IMR-90 (cell line): ENCODE measurements around the gene CPOX. TPM values are rescaled to one million over a fixed set of nuclear protein-coding genes. Genes with fewer than 3 reads are reported as not detected.

Experiments
- ATAC-seq: fragments of 200-7000 bp; cut with Tn5 transposase; 2 replicates; pipeline ENCODE4 v1.9.1; 2020; ENCODE audit warnings: low read depth, mild to moderate bottlenecking, moderate library complexity
- BruUV-seq: library from RNA; stranded (reverse); fragments of 400-500 nt; replicated peaks from 2 replicates; lab custom pipeline; 2021; lab: Mats Ljungman, UMichigan
- CTCF ChIA-PET: fragments of 300-600 bp; formaldehyde crosslinking; extraction: SDS; loops from one replicate; lab custom pipeline; 2021; ENCODE audit warnings: antibody characterized with exemption; lab: Yijun Ruan, JAX
- POLR2A ChIA-PET: fragments of 300-600 bp; sonication (Branson Sonifier 250); formaldehyde crosslinking; loops from one replicate; lab custom pipeline; 2022; ENCODE audit warnings: antibody characterized with exemption; ENCODE audit not compliant: unreplicated experiment; lab: Charles Lee
- DNase-seq: peaks from one replicate; pipeline ENCODE4 v3.0.0; 2013
- H2AFZ ChIP-seq: replicated peaks from 2 replicates; pipeline ENCODE3; 2013; ENCODE audit warnings: low read length, mild to moderate bottlenecking; ENCODE audit not compliant: poor library complexity
- H2AK5ac ChIP-seq: 2 replicates; pipeline ENCODE4 v1.6.1; 2013; ENCODE audit warnings: low read depth, low read length, inconsistent platforms
- H2AK9ac ChIP-seq: replicated peaks from 2 replicates; pipeline ENCODE3; 2013; ENCODE audit warnings: mild to moderate bottlenecking, low read depth, low read length, moderate library complexity; ENCODE audit not compliant: poor library complexity
- H2BK120ac ChIP-seq: 2 replicates; pipeline ENCODE4 v1.6.1; 2013; ENCODE audit warnings: low read depth, low read length, inconsistent platforms
- H2BK15ac ChIP-seq: 3 replicates; pipeline ENCODE4 v1.6.1; 2013; ENCODE audit warnings: low read depth, low read length, inconsistent platforms
- H2BK20ac ChIP-seq: 2 replicates; pipeline ENCODE4 v1.6.1; 2013; ENCODE audit warnings: low read depth, mild to moderate bottlenecking, inconsistent platforms, low read length, moderate library complexity
- H2BK5ac ChIP-seq: 2 replicates; pipeline ENCODE4 v1.6.1; 2013; ENCODE audit warnings: mild to moderate bottlenecking, low read depth, low read length, inconsistent platforms; ENCODE audit not compliant: poor library complexity, severe bottlenecking
- H3K14ac ChIP-seq: replicated peaks from 2 replicates; pipeline ENCODE4 v1.6.1; 2013; ENCODE audit warnings: low read depth, low read length, inconsistent platforms
- H3K18ac ChIP-seq: 2 replicates; pipeline ENCODE4 v1.6.1; 2013; ENCODE audit warnings: low read depth, low read length, control low read depth
- H3K23ac ChIP-seq: 2 replicates; pipeline ENCODE4 v1.6.1; 2013; ENCODE audit warnings: low read depth, low read length, inconsistent platforms
- H3K27ac ChIP-seq: 2 replicates; pipeline ENCODE4 v1.5.1; 2013; ENCODE audit warnings: mild to moderate bottlenecking, control low read depth, low read length; ENCODE audit not compliant: insufficient read depth
- H3K27me3 ChIP-seq: 2 replicates; pipeline ENCODE4 v1.6.1; 2013; ENCODE audit warnings: low read length; ENCODE audit not compliant: control insufficient read depth, insufficient read depth
- H3K36me3 ChIP-seq: 2 replicates; pipeline ENCODE4 v1.6.1; 2013; ENCODE audit warnings: low read length, mixed read lengths; ENCODE audit not compliant: control insufficient read depth, insufficient read depth
- H3K4ac ChIP-seq: 2 replicates; pipeline ENCODE4 v1.6.1; 2013; ENCODE audit warnings: low read depth, low read length, inconsistent platforms
- H3K4me1 ChIP-seq: 2 replicates; pipeline ENCODE4 v1.6.1; 2013; ENCODE audit warnings: low read length, mixed read lengths; ENCODE audit not compliant: control insufficient read depth, insufficient read depth
- H3K4me2 ChIP-seq: 2 replicates; pipeline ENCODE4 v1.6.1; 2013; ENCODE audit warnings: low read depth, mild to moderate bottlenecking, control low read depth, low read length, moderate library complexity
- H3K4me3 ChIP-seq: 2 replicates; pipeline ENCODE4 v1.5.1; 2013; ENCODE audit warnings: low read depth, mild to moderate bottlenecking, control low read depth, low read length, moderate library complexity; ENCODE audit not compliant: insufficient read depth
- H3K56ac ChIP-seq: 2 replicates; pipeline ENCODE4 v1.6.1; 2013; ENCODE audit warnings: low read length, inconsistent platforms; ENCODE audit not compliant: insufficient read depth; ENCODE audit errors: extremely low read depth
- H3K79me1 ChIP-seq, 2 experiments: 2 replicates each; pipeline ENCODE4 v1.6.1; 2013; ENCODE audit warnings: low read length in 2 of 2, inconsistent platforms in 1 of 2, low read depth in 1 of 2
- H3K9ac ChIP-seq: 2 replicates; pipeline ENCODE4 v1.6.1; 2013; ENCODE audit warnings: low read depth, low read length, control low read depth
- H3K9me1 ChIP-seq: 2 replicates; pipeline ENCODE4 v1.6.1; 2013; ENCODE audit warnings: low read length, inconsistent platforms; ENCODE audit not compliant: insufficient read depth
- H3K9me3 ChIP-seq: 2 replicates; pipeline ENCODE4 v1.6.1; 2013; ENCODE audit warnings: low read length; ENCODE audit not compliant: control insufficient read depth, insufficient read depth
- H4K20me1 ChIP-seq: 2 replicates; pipeline ENCODE4 v1.6.1; 2013; ENCODE audit warnings: low read length, inconsistent platforms; ENCODE audit not compliant: insufficient read depth
- H4K5ac ChIP-seq: 2 replicates; pipeline ENCODE4 v1.6.1; 2013; ENCODE audit warnings: mild to moderate bottlenecking, low read depth, low read length, control low read depth
- H4K8ac ChIP-seq, 2 experiments: 2 replicates each; pipeline ENCODE4 v1.6.1; 2013; ENCODE audit warnings: low read depth in 2 of 2, low read length in 2 of 2, control low read depth in 1 of 2, inconsistent platforms in 1 of 2
- H4K91ac ChIP-seq: 2 replicates; pipeline ENCODE4 v1.6.1; 2013; ENCODE audit warnings: low read depth, low read length, inconsistent platforms; ENCODE audit not compliant: insufficient read depth
- BHLHE40 ChIP-seq: fragments of 150-350 bp; IDR thresholded peaks from 2 replicates; pipeline ENCODE4 v1.6.1; 2016; ENCODE audit warnings: mild to moderate bottlenecking, low read depth, low read length
- CEBPB ChIP-seq: IDR thresholded peaks from 2 replicates; pipeline ENCODE4 v1.6.1; 2012; ENCODE audit warnings: low read depth, low read length, improper control_type of control experiment
- CHD1 ChIP-seq: IDR thresholded peaks from 2 replicates; pipeline ENCODE4 v1.6.1; 2012; ENCODE audit warnings: low read depth, low read length, improper control_type of control experiment
- FOS ChIP-seq: fragments of 150-350 bp; IDR thresholded peaks from 2 replicates; pipeline ENCODE4 v1.6.1; 2016; ENCODE audit warnings: low read depth, low read length
- MAFK ChIP-seq: IDR thresholded peaks from 2 replicates; pipeline ENCODE4 v1.6.1; 2012; ENCODE audit warnings: low read depth, low read length, improper control_type of control experiment
- MAZ ChIP-seq: IDR thresholded peaks from 2 replicates; pipeline ENCODE4 v1.6.1; 2012; ENCODE audit warnings: low read depth, mild to moderate bottlenecking, low read length, improper control_type of control experiment, moderate library complexity, borderline replicate concordance
- MXI1 ChIP-seq: IDR thresholded peaks from 2 replicates; pipeline ENCODE4 v1.6.1; 2012; ENCODE audit warnings: low read depth, mild to moderate bottlenecking, low read length, moderate library complexity, borderline replicate concordance
- NFE2L2 ChIP-seq: fragments of 150-350 bp; IDR thresholded peaks from 2 replicates; pipeline ENCODE4 v1.6.1; 2016; ENCODE audit warnings: low read depth, mild to moderate bottlenecking, low read length
- POLR2A ChIP-seq: IDR thresholded peaks from 2 replicates; pipeline ENCODE4 v1.6.1; 2012; ENCODE audit warnings: mild to moderate bottlenecking, low read depth, low read length
- RAD21 ChIP-seq: IDR thresholded peaks from 2 replicates; pipeline ENCODE4 v1.6.1; 2012; ENCODE audit warnings: low read length, improper control_type of control experiment
- RCOR1 ChIP-seq: IDR thresholded peaks from 2 replicates; pipeline ENCODE4 v1.6.1; 2012; ENCODE audit warnings: mild to moderate bottlenecking, low read length, improper control_type of control experiment; ENCODE audit not compliant: insufficient replicate concordance
- RFX5 ChIP-seq: IDR thresholded peaks from 2 replicates; pipeline ENCODE4 v1.8.0; 2012; ENCODE audit warnings: low read depth, mild to moderate bottlenecking, low read length, moderate library complexity
- SMC3 ChIP-seq: fragments of 150-350 bp; IDR thresholded peaks from 2 replicates; pipeline ENCODE4 v1.6.1; 2016; ENCODE audit warnings: low read depth, mild to moderate bottlenecking, antibody characterized with exemption, low read length, moderate library complexity
- WGBS, 2 experiments: methylation state at CpG; one replicate each; pipeline versions ENCODE4 v1.1.5 to v1.1.7; 2013; ENCODE audit warnings: missing lambda C conversion rate in 2 of 2; ENCODE audit not compliant: insufficient read length in 1 of 2; ENCODE audit errors: extremely low coverage in 2 of 2; 5-methylcytosine and 5-hydroxymethylcytosine counted together
- dilution Hi-C: fragments of 300-500 bp; cut with HindIII; formaldehyde crosslinking; loops from one replicate; pipeline ENCODE4 v1.14.3; 2018; ENCODE audit warnings: low sequenced_read_pairs; ENCODE audit not compliant: unreplicated experiment
- in situ Hi-C: fragments of 300-500 bp; cut with MboI; formaldehyde crosslinking; loops from 3 replicates; pipeline ENCODE4 v1.14.3; 2019; ENCODE audit warnings: low sequenced_read_pairs, inconsistent platforms, mixed read lengths
- intact Hi-C: fragments of 100-400 bp; cut with micrococcal nuclease; formaldehyde crosslinking; loops from 2 replicates; pipeline ENCODE4 v1.10.0; 2022
- polyA plus RNA-seq, 3 experiments: library from polyadenylated mRNA; depleted of rRNA; stranded (reverse); fragments of >200 nt; gene quantifications; 2 replicates each; pipeline ENCODE4 v1.2.3, GENCODE V29; 2012; ENCODE audit warnings: low replicate concordance in 1 of 3
- total RNA-seq: library from RNA; depleted of rRNA; stranded (reverse); fragments of >200 nt; gene quantifications from 2 replicates; pipeline ENCODE4 v1.2.3, GENCODE V29; 2012
- TF ChIP-seq, protein P1 (sequence below): fragments of 150-350 bp; IDR thresholded peaks from 2 replicates; pipeline ENCODE4 v1.6.1; 2016; ENCODE audit warnings: low read depth, mild to moderate bottlenecking, low read length, moderate library complexity, borderline replicate concordance
- TF ChIP-seq, protein P2 (sequence below): fragments of 150-350 bp; IDR thresholded peaks from 2 replicates; pipeline ENCODE4 v1.6.1; 2017; ENCODE audit warnings: mild to moderate bottlenecking, antibody characterized with exemption, low read length, low read depth
- TF ChIP-seq, protein P3 (sequence below): conservative IDR thresholded peaks from 2 replicates; pipeline ENCODE4 v1.5.1; 2012; ENCODE audit warnings: mild to moderate bottlenecking, low read depth, low read length, improper control_type of control experiment

The CPOX gene
- total and polyA plus RNA-seq, 2 of the 4 experiments (the other 2 are of a cell fraction), result 14.5 to 19.4 TPM

DNA sequence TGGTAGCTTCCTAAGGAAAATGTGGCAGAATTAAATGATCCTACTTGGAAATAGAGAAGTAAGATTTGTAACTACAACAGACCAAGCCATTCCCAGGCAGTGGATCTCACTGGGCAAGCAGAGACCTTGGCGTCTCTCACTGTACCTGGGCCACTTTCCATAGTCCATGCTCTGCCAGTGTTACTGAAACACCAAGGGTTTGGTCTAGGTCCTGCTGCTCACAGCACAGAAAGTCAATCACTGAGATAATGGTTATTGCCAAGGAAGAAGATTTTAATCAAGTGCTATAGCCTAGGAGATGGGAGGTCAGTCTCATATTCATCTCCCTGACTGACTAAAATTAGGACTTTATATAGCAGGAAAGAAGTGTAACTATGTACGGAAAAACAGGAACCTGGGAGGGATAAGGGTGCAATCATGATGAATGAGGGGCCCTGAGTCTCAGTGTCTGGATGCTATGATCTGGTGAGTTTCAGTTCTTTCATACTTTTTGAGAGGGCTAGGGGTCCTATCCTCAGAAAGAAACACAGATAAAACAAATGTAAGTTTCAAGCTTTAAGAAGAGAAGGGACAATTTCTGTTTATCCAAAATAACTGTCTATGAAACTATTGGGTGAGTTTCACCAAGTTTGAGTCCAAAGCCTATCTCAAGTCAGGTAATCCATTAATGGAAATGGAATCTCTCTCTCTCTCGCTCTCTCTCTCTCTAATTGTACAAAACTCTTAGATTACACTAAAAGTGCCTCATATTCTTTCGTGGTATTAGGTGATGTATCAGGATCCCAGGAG is 41.0 kb downstream of the CPOX start:
- Histone ChIP-seq H2AK9ac (no peak overlapping the region), H3K4me3 (no peak overlapping the region), H3K27me3 (peaks cover 22% of the 10 kb centered on the region), H2AK5ac (no peak overlapping the region), H3K9ac (no peak overlapping the region), H3K4me1 (no peaks in the 10 kb centered on the region), H3K79me1 (no peaks in the 10 kb centered on the region), H3K4ac (no peak overlapping the region), H4K91ac (no peak overlapping the region), H3K9me1 (no peaks in the 10 kb centered on the region), H4K8ac (no peak overlapping the region), H3K18ac (no peak overlapping the region), H4K5ac (no peak overlapping the region), H4K20me1 (no peaks in the 10 kb centered on the region), H2AFZ (no peak overlapping the region), H3K14ac (no peak overlapping the region), H3K9me3 (no peaks in the 10 kb centered on the region), H3K27ac (no peak overlapping the region), H2BK120ac (no peak overlapping the region), H3K4me2 (no peak overlapping the region), H3K23ac (no peak overlapping the region), H2BK15ac (no peak overlapping the region), H3K56ac (no peak overlapping the region), H2BK20ac (no peak overlapping the region), H3K36me3 (no peaks in the 10 kb centered on the region), H2BK5ac (no peak overlapping the region)
- no peak for ATAC-seq
- dilution Hi-C loops, result no loop called here
- WGBS, 2 experiments, result no CpG with 5 or more reads among the region's 4 CpGs
- in situ Hi-C loops, result loop anchor here (25.0 kb wide), 1 partner anchor 215 kb away; no protein-coding TSS in a partner anchor
- CTCF ChIA-PET, result no interaction called here
- TF ChIP-seq RCOR1 (no peak), RFX5 (no peak), BHLHE40 (no peak), CEBPB (no peak), MXI1 (no peak), MAZ (no peak), RAD21 (no peak), CHD1 (no peak), POLR2A (no peak), SMC3 (no peak), FOS (no peak), NFE2L2 (no peak), MAFK (no peak)
- TF ChIP-seq, protein P1, sequence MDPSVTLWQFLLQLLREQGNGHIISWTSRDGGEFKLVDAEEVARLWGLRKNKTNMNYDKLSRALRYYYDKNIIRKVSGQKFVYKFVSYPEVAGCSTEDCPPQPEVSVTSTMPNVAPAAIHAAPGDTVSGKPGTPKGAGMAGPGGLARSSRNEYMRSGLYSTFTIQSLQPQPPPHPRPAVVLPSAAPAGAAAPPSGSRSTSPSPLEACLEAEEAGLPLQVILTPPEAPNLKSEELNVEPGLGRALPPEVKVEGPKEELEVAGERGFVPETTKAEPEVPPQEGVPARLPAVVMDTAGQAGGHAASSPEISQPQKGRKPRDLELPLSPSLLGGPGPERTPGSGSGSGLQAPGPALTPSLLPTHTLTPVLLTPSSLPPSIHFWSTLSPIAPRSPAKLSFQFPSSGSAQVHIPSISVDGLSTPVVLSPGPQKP, result no peak
- TF ChIP-seq, protein P2, sequence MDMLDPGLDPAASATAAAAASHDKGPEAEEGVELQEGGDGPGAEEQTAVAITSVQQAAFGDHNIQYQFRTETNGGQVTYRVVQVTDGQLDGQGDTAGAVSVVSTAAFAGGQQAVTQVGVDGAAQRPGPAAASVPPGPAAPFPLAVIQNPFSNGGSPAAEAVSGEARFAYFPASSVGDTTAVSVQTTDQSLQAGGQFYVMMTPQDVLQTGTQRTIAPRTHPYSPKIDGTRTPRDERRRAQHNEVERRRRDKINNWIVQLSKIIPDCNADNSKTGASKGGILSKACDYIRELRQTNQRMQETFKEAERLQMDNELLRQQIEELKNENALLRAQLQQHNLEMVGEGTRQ, result no peak
- TF ChIP-seq, protein P3, sequence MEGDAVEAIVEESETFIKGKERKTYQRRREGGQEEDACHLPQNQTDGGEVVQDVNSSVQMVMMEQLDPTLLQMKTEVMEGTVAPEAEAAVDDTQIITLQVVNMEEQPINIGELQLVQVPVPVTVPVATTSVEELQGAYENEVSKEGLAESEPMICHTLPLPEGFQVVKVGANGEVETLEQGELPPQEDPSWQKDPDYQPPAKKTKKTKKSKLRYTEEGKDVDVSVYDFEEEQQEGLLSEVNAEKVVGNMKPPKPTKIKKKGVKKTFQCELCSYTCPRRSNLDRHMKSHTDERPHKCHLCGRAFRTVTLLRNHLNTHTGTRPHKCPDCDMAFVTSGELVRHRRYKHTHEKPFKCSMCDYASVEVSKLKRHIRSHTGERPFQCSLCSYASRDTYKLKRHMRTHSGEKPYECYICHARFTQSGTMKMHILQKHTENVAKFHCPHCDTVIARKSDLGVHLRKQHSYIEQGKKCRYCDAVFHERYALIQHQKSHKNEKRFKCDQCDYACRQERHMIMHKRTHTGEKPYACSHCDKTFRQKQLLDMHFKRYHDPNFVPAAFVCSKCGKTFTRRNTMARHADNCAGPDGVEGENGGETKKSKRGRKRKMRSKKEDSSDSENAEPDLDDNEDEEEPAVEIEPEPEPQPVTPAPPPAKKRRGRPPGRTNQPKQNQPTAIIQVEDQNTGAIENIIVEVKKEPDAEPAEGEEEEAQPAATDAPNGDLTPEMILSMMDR, result no peak
- POLR2A ChIA-PET, result no interaction called here
- no peak for DNase-seq
- no TSS peak for BruUV-seq
- intact Hi-C loops, result no loop called here
